ENCODE measurements around the gene CLEC4M.
"Not testable (repeated sequence)": the region's sequence is repeated elsewhere in the genome, so short reads cannot be mapped to it uniquely, and the experiment has no call there.

Gene CLEC4M

GRCh38 chr19:7816040-7816439 is 53.0 kb downstream of the CLEC4M start:
- DNase-seq: not testable (repeated sequence)

- peak; percentile 76 for DNase-seq
Observed at GRCh38 chr19:7817801-7818200, 54.8 kb downstream of the CLEC4M start.

GRCh38 chr19:7818806-7819205 is 55.8 kb downstream of the CLEC4M start:
- DNase-seq: no peak

Measured in suppressor macrophage treated with lipopolysaccharide for 4 hours (primary cell).